Measurements from ENCODE around the gene SLC39A6. TPM values are rescaled to one million over a fixed set of nuclear protein-coding genes. Genes with fewer than 3 reads are reported as not detected.

The SLC39A6 gene
- total and polyA plus RNA-seq, 2 of the 13 experiments (the other 11 are each of a cell fraction or from before 2014, with no cell fraction given): 41.7 to 59.2 TPM

GRCh38 chr18:36129300-36130038, at the start of gene SLC39A6, which contains the start of gene ELP2 (continued):
- TF ChIP-seq, protein P1, sequence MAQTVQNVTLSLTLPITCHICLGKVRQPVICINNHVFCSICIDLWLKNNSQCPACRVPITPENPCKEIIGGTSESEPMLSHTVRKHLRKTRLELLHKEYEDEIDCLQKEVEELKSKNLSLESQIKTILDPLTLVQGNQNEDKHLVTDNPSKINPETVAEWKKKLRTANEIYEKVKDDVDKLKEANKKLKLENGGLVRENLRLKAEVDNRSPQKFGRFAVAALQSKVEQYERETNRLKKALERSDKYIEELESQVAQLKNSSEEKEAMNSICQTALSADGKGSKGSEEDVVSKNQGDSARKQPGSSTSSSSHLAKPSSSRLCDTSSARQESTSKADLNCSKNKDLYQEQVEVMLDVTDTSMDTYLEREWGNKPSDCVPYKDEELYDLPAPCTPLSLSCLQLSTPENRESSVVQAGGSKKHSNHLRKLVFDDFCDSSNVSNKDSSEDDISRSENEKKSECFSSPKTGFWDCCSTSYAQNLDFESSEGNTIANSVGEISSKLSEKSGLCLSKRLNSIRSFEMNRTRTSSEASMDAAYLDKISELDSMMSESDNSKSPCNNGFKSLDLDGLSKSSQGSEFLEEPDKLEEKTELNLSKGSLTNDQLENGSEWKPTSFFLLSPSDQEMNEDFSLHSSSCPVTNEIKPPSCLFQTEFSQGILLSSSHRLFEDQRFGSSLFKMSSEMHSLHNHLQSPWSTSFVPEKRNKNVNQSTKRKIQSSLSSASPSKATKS (CRISPR knock-in tag; IDR thresholded peaks at IDR 0.05): no peak
- TF ChIP-seq TARDBP (CRISPR knock-in tag; IDR thresholded peaks at IDR 0.05) (no peak; the same call in 1 of the 2 replicates), IRX3 (CRISPR knock-in tag; IDR thresholded peaks at IDR 0.05; ENCODE audit: borderline replicate concordance, low read depth) (peak; percentile 10), GTF3A (CRISPR knock-in tag; conservative IDR thresholded peaks at IDR 0.05) (no peak; the same call in 1 of the 2 replicates), ZNF562 (CRISPR knock-in tag; IDR thresholded peaks at IDR 0.05; ENCODE audit: borderline replicate concordance) (no peak), ZNF558 (CRISPR knock-in tag; IDR thresholded peaks at IDR 0.05; ENCODE audit: borderline replicate concordance) (peak; percentile 89; the same call in 1 of the 2 replicates), FOXK2 (IDR thresholded peaks at IDR 0.05) (no peak), SALL2 (CRISPR knock-in tag; IDR thresholded peaks at IDR 0.05) (no peak; the same call in 1 of the 2 replicates), ZFP37 (CRISPR knock-in tag; IDR thresholded peaks at IDR 0.05; ENCODE audit: borderline replicate concordance) (peak; percentile 24; the same call in 1 of the 2 replicates), JARID2 (CRISPR knock-in tag; IDR thresholded peaks at IDR 0.05; ENCODE audit: insufficient replicate concordance) (no peak), MLX (CRISPR knock-in tag; IDR thresholded peaks at IDR 0.05) (0 out of 2 replicates have a peak, but pooled peaks have one; percentile 39), NFE2L2 (IDR thresholded peaks at IDR 0.05; ENCODE audit: low read length) (no peak), ZBTB38 (CRISPR knock-in tag; IDR thresholded peaks at IDR 0.05) (peak; percentile 78), RARA (CRISPR knock-in tag; IDR thresholded peaks at IDR 0.05) (peak; percentile 7; the same call in 1 of the 2 replicates), ZFYVE20 (CRISPR knock-in tag; IDR thresholded peaks at IDR 0.05; ENCODE audit: borderline replicate concordance, low read depth) (0 out of 2 replicates have a peak, but pooled peaks have one; percentile 26)
- TF ChIP-seq, protein P2, sequence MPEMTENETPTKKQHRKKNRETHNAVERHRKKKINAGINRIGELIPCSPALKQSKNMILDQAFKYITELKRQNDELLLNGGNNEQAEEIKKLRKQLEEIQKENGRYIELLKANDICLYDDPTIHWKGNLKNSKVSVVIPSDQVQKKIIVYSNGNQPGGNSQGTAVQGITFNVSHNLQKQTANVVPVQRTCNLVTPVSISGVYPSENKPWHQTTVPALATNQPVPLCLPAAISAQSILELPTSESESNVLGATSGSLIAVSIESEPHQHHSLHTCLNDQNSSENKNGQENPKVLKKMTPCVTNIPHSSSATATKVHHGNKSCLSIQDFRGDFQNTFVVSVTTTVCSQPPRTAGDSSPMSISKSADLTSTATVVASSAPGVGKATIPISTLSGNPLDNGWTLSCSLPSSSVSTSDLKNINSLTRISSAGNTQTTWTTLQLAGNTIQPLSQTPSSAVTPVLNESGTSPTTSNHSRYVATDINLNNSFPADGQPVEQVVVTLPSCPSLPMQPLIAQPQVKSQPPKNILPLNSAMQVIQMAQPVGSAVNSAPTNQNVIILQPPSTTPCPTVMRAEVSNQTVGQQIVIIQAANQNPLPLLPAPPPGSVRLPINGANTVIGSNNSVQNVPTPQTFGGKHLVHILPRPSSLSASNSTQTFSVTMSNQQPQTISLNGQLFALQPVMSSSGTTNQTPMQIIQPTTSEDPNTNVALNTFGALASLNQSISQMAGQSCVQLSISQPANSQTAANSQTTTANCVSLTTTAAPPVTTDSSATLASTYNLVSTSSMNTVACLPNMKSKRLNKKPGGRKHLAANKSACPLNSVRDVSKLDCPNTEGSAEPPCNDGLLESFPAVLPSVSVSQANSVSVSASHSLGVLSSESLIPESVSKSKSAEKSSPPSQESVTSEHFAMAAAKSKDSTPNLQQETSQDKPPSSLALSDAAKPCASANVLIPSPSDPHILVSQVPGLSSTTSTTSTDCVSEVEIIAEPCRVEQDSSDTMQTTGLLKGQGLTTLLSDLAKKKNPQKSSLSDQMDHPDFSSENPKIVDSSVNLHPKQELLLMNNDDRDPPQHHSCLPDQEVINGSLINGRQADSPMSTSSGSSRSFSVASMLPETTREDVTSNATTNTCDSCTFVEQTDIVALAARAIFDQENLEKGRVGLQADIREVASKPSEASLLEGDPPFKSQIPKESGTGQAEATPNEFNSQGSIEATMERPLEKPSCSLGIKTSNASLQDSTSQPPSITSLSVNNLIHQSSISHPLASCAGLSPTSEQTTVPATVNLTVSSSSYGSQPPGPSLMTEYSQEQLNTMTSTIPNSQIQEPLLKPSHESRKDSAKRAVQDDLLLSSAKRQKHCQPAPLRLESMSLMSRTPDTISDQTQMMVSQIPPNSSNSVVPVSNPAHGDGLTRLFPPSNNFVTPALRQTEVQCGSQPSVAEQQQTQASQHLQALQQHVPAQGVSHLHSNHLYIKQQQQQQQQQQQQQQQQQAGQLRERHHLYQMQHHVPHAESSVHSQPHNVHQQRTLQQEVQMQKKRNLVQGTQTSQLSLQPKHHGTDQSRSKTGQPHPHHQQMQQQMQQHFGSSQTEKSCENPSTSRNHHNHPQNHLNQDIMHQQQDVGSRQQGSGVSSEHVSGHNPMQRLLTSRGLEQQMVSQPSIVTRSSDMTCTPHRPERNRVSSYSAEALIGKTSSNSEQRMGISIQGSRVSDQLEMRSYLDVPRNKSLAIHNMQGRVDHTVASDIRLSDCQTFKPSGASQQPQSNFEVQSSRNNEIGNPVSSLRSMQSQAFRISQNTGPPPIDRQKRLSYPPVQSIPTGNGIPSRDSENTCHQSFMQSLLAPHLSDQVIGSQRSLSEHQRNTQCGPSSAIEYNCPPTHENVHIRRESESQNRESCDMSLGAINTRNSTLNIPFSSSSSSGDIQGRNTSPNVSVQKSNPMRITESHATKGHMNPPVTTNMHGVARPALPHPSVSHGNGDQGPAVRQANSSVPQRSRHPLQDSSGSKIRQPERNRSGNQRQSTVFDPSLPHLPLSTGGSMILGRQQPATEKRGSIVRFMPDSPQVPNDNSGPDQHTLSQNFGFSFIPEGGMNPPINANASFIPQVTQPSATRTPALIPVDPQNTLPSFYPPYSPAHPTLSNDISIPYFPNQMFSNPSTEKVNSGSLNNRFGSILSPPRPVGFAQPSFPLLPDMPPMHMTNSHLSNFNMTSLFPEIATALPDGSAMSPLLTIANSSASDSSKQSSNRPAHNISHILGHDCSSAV (CRISPR knock-in tag; IDR thresholded peaks at IDR 0.05; ENCODE audit: borderline replicate concordance): no peak
- TF ChIP-seq, protein P3, sequence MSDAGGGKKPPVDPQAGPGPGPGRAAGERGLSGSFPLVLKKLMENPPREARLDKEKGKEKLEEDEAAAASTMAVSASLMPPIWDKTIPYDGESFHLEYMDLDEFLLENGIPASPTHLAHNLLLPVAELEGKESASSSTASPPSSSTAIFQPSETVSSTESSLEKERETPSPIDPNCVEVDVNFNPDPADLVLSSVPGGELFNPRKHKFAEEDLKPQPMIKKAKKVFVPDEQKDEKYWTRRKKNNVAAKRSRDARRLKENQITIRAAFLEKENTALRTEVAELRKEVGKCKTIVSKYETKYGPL (CRISPR knock-in tag; IDR thresholded peaks at IDR 0.05): no peak; the same call in 1 of the 2 replicates
